DOHH2 (cell line): ENCODE results near the gene ARFRP1.

Experiments used
- H3F3A ChIP-seq: fragments of 200-600 bp; sonication (generic), shearing (Covaris generic); 2 replicates; pipeline ENCODE4 v1.6.0; 2016; ENCODE audit warnings: antibody characterized with exemption, mild to moderate bottlenecking; ENCODE audit not compliant: control insufficient read depth, insufficient read depth
- H3K27ac ChIP-seq: fragments of 200-600 bp; sonication (generic); 2 replicates; pipeline ENCODE4 v1.5.1; 2014; ENCODE audit warnings: low read depth, mild to moderate bottlenecking, low read length, moderate library complexity
- H3K27me3 ChIP-seq: fragments of 200-600 bp; sonication (generic); 2 replicates; pipeline ENCODE4 v1.6.1; 2014; ENCODE audit warnings: mild to moderate bottlenecking, low read length, mixed read lengths; ENCODE audit not compliant: control insufficient read depth
- H3K36me3 ChIP-seq: fragments of 200-600 bp; sonication (generic); 2 replicates; pipeline ENCODE4 v1.6.1; 2014; ENCODE audit warnings: mild to moderate bottlenecking, low read length, moderate library complexity, mixed read lengths; ENCODE audit not compliant: control insufficient read depth
- H3K4me1 ChIP-seq: fragments of 200-600 bp; sonication (generic); 2 replicates; pipeline ENCODE4 v1.6.1; 2014; ENCODE audit warnings: mild to moderate bottlenecking, low read length, mixed read lengths; ENCODE audit not compliant: control insufficient read depth
- H3K4me2 ChIP-seq: fragments of 200-600 bp; sonication (generic); 2 replicates; pipeline ENCODE4 v1.6.0; 2014; ENCODE audit warnings: mild to moderate bottlenecking, low read length, moderate library complexity
- H3K4me3 ChIP-seq: fragments of 200-600 bp; sonication (generic); 2 replicates; pipeline ENCODE4 v1.5.1; 2014; ENCODE audit warnings: mild to moderate bottlenecking, low read length, mixed read lengths
- H3K79me2 ChIP-seq: fragments of 200-600 bp; sonication (generic); 2 replicates; pipeline ENCODE4 v1.6.1; 2014; ENCODE audit warnings: mild to moderate bottlenecking, low read length, mixed read lengths; ENCODE audit not compliant: control insufficient read depth
- H3K9me2 ChIP-seq: fragments of 200-600 bp; sonication (generic); replicated peaks from 2 replicates; pipeline ENCODE4 v1.6.1; 2014; ENCODE audit warnings: mild to moderate bottlenecking, low read length, mixed read lengths; ENCODE audit not compliant: control insufficient read depth
- H3K9me3 ChIP-seq: fragments of 200-600 bp; sonication (generic); 2 replicates; pipeline ENCODE4 v1.6.1; 2014; ENCODE audit warnings: antibody characterized with exemption, low read length, mixed read lengths; ENCODE audit not compliant: control insufficient read depth, insufficient read depth
- H4K20me1 ChIP-seq: fragments of 200-600 bp; sonication (generic); 2 replicates; pipeline ENCODE4 v1.6.0; 2014; ENCODE audit warnings: low read depth, mild to moderate bottlenecking, antibody characterized with exemption, low read length, moderate library complexity; ENCODE audit not compliant: control insufficient read depth, insufficient read depth
- EZH2phosphoT487 ChIP-seq: fragments of 200-600 bp; sonication (generic); IDR thresholded peaks from 2 replicates; pipeline ENCODE4 v1.6.1; 2017; ENCODE audit warnings: borderline replicate concordance, mild to moderate bottlenecking, antibody characterized with exemption, low read length, moderate library complexity, mixed read lengths
- TF ChIP-seq, protein P1 (sequence below): fragments of 200-600 bp; sonication (generic); IDR thresholded peaks from one replicate; pipeline ENCODE4 v1.5.1; 2014; ENCODE audit warnings: antibody characterized with exemption, mild to moderate bottlenecking, low read depth, low read length; ENCODE audit not compliant: poor library complexity, severe bottlenecking

ARFRP1 gene

GRCh38 chr20:63748934-63749270 is 41.1 kb upstream of the ARFRP1 start:
- Histone ChIP-seq H3K27me3 (no peaks in the 10 kb centered on the region), H3K9me2 (no peaks in the 10 kb centered on the region), H4K20me1 (no peaks in the 10 kb centered on the region), H3F3A (0 out of 2 replicates have a peak, but pooled peaks cover 2% of the 10 kb centered on the region), H3K27ac (no peak overlapping the region), H3K9me3 (no peaks in the 10 kb centered on the region), H3K4me3 (no peak overlapping the region), H3K4me1 (peaks cover 14% of the 10 kb centered on the region), H3K4me2 (no peak overlapping the region), H3K36me3 (no peaks in the 10 kb centered on the region), H3K79me2 (no peaks in the 10 kb centered on the region)
- no peak for TF ChIP-seq EZH2phosphoT487
- TF ChIP-seq, protein P1, sequence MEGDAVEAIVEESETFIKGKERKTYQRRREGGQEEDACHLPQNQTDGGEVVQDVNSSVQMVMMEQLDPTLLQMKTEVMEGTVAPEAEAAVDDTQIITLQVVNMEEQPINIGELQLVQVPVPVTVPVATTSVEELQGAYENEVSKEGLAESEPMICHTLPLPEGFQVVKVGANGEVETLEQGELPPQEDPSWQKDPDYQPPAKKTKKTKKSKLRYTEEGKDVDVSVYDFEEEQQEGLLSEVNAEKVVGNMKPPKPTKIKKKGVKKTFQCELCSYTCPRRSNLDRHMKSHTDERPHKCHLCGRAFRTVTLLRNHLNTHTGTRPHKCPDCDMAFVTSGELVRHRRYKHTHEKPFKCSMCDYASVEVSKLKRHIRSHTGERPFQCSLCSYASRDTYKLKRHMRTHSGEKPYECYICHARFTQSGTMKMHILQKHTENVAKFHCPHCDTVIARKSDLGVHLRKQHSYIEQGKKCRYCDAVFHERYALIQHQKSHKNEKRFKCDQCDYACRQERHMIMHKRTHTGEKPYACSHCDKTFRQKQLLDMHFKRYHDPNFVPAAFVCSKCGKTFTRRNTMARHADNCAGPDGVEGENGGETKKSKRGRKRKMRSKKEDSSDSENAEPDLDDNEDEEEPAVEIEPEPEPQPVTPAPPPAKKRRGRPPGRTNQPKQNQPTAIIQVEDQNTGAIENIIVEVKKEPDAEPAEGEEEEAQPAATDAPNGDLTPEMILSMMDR, result no peak

DNA sequence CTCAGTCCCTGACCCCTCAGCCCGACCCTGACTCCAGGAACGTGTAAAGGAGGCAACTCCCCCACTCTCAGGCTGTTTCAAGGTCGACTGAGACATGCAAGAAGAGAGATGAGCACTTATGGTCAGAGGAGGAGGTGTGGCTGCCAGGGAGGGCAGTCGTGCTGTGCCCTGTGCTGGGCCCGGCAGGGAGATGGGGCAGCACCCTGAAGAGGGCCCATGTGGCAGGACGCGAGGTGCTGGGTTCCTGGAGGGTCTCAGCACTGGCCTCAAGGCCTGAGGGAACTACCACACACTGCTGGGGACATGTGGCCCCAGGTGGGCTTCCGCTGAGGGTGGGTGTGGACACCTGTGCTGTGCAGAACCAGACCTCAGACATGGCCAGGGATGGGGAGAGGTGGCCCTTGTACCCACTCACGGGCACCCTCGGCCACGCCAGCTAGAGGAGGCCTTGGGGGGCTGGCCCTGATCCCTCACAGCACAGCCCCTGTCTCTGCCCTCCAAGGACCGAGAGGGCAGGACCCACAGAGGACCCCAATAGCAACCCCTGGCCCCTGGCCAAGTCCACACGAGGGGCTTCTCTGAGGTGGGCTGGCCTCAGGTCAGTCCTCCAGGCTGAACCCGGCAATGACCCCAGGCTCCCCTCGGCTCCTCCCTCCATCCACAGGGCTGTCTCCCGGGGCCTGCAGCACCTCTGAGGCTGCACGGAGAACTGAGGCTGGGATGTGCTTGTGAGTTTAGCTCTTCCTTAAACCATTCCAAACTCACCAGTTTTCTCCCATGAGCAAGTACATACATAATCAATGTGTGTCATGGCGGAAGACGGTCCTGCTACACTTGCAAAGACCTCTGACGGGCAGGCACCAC is 40.5 kb upstream of the ARFRP1 start:
- Histone ChIP-seq H3F3A (0 out of 2 replicates have a peak, but pooled peaks cover 4% of the 10 kb centered on the region), H3K4me1 (peaks cover 14% of the 10 kb centered on the region), H4K20me1 (no peaks in the 10 kb centered on the region), H3K4me3 (no peak overlapping the region), H3K27me3 (no peaks in the 10 kb centered on the region), H3K9me3 (no peaks in the 10 kb centered on the region), H3K79me2 (no peaks in the 10 kb centered on the region), H3K27ac (no peak overlapping the region), H3K9me2 (no peaks in the 10 kb centered on the region), H3K4me2 (no peak overlapping the region), H3K36me3 (no peaks in the 10 kb centered on the region)
- TF ChIP-seq, protein P1, result no peak
- no peak for TF ChIP-seq EZH2phosphoT487

- no peak overlapping the region for H3K4me2 ChIP-seq
- TF ChIP-seq EZH2phosphoT487, result no peak
- H4K20me1 ChIP-seq, result no peaks in the 10 kb centered on the region
- no peaks in the 10 kb centered on the region for H3K36me3 ChIP-seq
- 0 out of 2 replicates have a peak, but pooled peaks cover 4% of the 10 kb centered on the region for H3F3A ChIP-seq
- H3K9me3 ChIP-seq, result no peaks in the 10 kb centered on the region
- H3K27ac ChIP-seq, result no peak overlapping the region
- no peaks in the 10 kb centered on the region for H3K79me2 ChIP-seq
- peaks cover 14% of the 10 kb centered on the region for H3K4me1 ChIP-seq
- H3K4me3 ChIP-seq, result no peak overlapping the region
- H3K27me3 ChIP-seq, result no peaks in the 10 kb centered on the region
- H3K9me2 ChIP-seq, result no peaks in the 10 kb centered on the region
Measured at GRCh38 chr20:63747622-63748069, 39.9 kb upstream of the ARFRP1 start.

- H3K4me1 ChIP-seq, result peaks cover 14% of the 10 kb centered on the region
- no peaks in the 10 kb centered on the region for H4K20me1 ChIP-seq
- H3K9me2 ChIP-seq, result no peaks in the 10 kb centered on the region
- H3K27me3 ChIP-seq, result no peaks in the 10 kb centered on the region
- H3F3A ChIP-seq, result 0 out of 2 replicates have a peak, but pooled peaks cover 4% of the 10 kb centered on the region
- no peaks in the 10 kb centered on the region for H3K9me3 ChIP-seq
- no peaks in the 10 kb centered on the region for H3K36me3 ChIP-seq
- no peak overlapping the region for H3K27ac ChIP-seq
- TF ChIP-seq EZH2phosphoT487, result no peak
- TF ChIP-seq, protein P1, result no peak
- no peaks in the 10 kb centered on the region for H3K79me2 ChIP-seq
- H3K4me3 ChIP-seq, result no peak overlapping the region
- H3K4me2 ChIP-seq, result no peak overlapping the region
Measured at GRCh38 chr20:63746751-63747315, 39.1 kb upstream of the ARFRP1 start.
